Peyer's patch (tissue), 4 donors: ENCODE results near the gene TBL3. TPM values are rescaled to one million over a fixed set of nuclear protein-coding genes. Genes with fewer than 3 reads are reported as not detected.

Experiments used
- DNase-seq, 3 donors: peaks; one replicate each; pipeline ENCODE4 v3.0.0-alpha.2; 2017 to 2019
- H3K27ac ChIP-seq, 4 donors: fragments of 200-600 bp; sonication (generic); one replicate each; pipeline ENCODE4 v1.5.1; 2016 to 2019
- H3K27me3 ChIP-seq, 2 donors: fragments of 200-600 bp; sonication (generic); one replicate each; pipeline ENCODE4 v1.5.1; 2019
- H3K36me3 ChIP-seq, 3 donors: fragments of 200-600 bp; sonication (generic); one replicate each; pipeline ENCODE4 v1.5.1; 2016 to 2019
- H3K4me1 ChIP-seq, 4 donors: fragments of 200-600 bp; sonication (generic); one replicate each; pipeline ENCODE4 v1.5.1; 2016 to 2019
- H3K4me3 ChIP-seq, 4 donors: fragments of 200-600 bp; sonication (generic); 1 replicate in 3 of 4; 2 replicates in 1 of 4; pipeline ENCODE4 v1.5.1; 2016 to 2019; ENCODE audit warnings: mild to moderate bottlenecking in 1 of 4
- H3K9me3 ChIP-seq, 4 donors: fragments of 200-600 bp; sonication (generic); one replicate each; pipeline ENCODE4 v1.5.1; 2016 to 2019; ENCODE audit warnings: mild to moderate bottlenecking in 1 of 4
- POLR2A ChIP-seq, 2 donors: fragments of 450-650 bp; IDR thresholded peaks; one replicate each; pipeline ENCODE4 v1.5.1; 2017; ENCODE audit warnings: antibody characterized with exemption in 2 of 2, mild to moderate bottlenecking in 2 of 2, moderate library complexity in 2 of 2
- total RNA-seq, 4 donors: library from RNA; depleted of rRNA; stranded (reverse); fragments of >200 nt; gene quantifications; one replicate each; pipeline ENCODE4 v1.1.0, GENCODE V29; 2016
- TF ChIP-seq, protein P1 (sequence below), 6 experiments: fragments of 450-650 bp in 4 of 6; fragments of 200-600 bp in 2 of 6; sonication (generic) in 1 of 6; IDR thresholded peaks; one replicate each; pipeline ENCODE4 v1.5.1; 2017 to 2019; ENCODE audit warnings: antibody characterized with exemption in 6 of 6, mild to moderate bottlenecking in 3 of 6, moderate library complexity in 1 of 6

Gene TBL3
- total RNA-seq, 4 donors from 2014 or later = 19.8 to 50.8 (median 39.1) TPM

DNA sequence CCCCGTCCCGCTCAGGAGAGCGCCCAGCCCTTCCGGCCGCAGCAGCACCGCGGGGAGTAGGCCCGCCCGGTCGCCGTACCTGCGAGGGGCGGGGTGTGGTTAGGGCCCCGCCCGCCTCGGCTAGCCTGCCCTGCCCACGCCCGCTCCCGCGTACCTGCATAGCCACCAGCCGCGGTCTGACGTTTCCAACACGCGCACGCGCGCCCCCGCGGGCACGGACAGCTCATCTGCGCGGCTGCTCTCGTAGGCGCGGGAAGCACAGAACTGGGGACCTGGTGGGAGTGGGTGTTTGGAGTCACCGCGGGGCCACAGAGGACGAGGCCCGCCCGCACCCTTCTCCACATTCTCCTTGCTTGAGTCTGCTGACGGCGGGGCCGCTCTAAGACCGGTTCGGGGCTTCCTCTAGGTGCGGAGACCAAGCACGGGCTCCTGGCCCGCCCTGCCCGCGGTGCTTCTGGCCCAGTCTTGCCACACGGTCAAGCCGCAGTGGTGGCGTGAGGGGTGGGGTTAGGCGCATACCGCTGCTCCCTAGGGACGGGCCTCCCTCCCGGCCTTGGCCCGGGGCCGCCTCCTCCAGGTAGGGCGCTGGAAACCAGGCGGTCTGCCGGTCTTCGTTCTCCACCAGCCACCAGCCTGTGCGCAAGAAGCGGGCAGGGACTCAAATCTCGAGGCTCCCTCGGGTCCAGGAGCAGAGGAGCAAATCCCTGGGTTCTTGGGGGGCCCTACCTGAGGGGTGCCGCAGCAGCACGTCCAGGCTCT is 7.6 kb downstream of the TBL3 start:
- TF ChIP-seq, protein P1, sequence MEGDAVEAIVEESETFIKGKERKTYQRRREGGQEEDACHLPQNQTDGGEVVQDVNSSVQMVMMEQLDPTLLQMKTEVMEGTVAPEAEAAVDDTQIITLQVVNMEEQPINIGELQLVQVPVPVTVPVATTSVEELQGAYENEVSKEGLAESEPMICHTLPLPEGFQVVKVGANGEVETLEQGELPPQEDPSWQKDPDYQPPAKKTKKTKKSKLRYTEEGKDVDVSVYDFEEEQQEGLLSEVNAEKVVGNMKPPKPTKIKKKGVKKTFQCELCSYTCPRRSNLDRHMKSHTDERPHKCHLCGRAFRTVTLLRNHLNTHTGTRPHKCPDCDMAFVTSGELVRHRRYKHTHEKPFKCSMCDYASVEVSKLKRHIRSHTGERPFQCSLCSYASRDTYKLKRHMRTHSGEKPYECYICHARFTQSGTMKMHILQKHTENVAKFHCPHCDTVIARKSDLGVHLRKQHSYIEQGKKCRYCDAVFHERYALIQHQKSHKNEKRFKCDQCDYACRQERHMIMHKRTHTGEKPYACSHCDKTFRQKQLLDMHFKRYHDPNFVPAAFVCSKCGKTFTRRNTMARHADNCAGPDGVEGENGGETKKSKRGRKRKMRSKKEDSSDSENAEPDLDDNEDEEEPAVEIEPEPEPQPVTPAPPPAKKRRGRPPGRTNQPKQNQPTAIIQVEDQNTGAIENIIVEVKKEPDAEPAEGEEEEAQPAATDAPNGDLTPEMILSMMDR (IDR thresholded peaks at IDR 0.05) = peak in 1 of 6 experiments; percentile 2
- TF ChIP-seq POLR2A (IDR thresholded peaks at IDR 0.05) = peak; percentile 79 to 80
- Histone ChIP-seq H3K27me3 (no peaks in the 10 kb centered on the region), H3K36me3 (peaks cover 0 to 41% (median 0%) of the 10 kb centered on the region in 3 donors), H3K4me1 (peaks cover 0 to 45% (median 8%) of the 10 kb centered on the region in 4 donors), H3K9me3 (no peaks in the 10 kb centered on the region), H3K4me3 (peak overlapping the region in 3 of 4 donors; percentile 21 to 72 (median 61)), H3K27ac (peak overlapping the region in 3 of 4 donors; percentile 77 to 88 (median 88))
- DNase-seq = peak in 2 of 3 donors; percentile 92 to 96

DNA sequence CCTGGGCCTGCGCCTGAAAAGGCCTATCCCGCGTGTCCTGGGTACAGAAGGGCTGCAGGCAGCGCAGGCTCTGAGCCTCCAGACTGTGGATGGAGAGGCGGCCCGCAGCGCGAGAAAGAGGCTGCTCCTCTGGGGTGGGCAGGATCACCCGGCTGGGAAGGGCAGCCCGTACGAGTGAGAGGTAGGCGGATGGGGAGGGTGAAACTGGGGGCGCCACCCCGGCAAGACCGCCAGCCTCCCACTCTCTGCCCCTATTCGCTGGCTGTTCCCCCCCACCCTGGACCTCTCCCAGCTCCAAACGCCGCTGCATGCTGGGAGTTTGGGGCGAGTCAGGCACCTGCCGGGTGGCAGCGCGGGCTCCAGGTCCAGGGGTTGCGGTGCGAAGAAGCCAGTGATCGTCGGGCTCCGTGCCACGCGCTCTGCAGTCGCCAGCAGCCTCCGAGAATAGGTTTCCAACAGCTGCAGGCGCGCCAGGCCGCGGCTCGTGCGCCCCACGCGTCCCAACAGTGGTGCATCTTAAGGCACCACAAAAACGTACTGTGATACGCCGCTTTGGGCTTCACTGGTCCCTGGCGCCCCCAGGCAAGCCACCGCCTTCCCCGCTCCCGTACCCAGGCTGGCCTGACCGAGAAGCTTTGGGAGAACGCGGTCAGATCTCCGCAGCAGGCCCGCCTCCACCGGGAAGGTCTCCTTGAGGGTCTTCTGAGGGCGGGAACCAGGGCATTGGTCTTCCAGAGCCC is 8.3 kb downstream of the TBL3 start:
- DNase-seq = peak in 1 of 3 donors; percentile 72
- TF ChIP-seq POLR2A (IDR thresholded peaks at IDR 0.05) = no peak
- TF ChIP-seq, protein P1 (IDR thresholded peaks at IDR 0.05) = no peak
- H3K4me3 ChIP-seq = peak overlapping the region in 2 of 4 donors; percentile 61 to 72

DNA sequence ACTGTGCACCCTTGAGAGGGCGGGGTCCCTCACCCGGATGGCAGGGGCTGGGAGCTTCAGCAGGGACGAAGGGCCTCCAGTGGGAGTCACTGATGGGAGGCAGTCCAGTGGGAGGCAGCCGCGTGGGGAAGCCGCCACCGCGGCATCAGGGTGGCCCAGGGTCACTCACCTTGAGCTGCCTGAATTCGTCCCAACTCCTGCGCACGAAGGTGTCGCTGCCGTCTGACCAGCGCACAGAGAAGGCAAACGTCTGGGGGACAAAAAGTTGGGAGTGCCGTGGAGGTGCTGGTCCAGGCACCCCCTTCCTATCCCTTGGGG is 8.9 kb downstream of the TBL3 start:
- peaks cover 0 to 31% (median 0%) of the 10 kb centered on the region in 3 donors for H3K36me3 ChIP-seq
- H3K27me3 ChIP-seq = no peaks in the 10 kb centered on the region
- peak overlapping the region in 2 of 4 donors; percentile 88 to 97 for H3K27ac ChIP-seq
- DNase-seq = no peak
- no peaks in the 10 kb centered on the region for H3K9me3 ChIP-seq
- H3K4me1 ChIP-seq = peaks cover 0 to 58% (median 17%) of the 10 kb centered on the region in 4 donors
- H3K4me3 ChIP-seq = peak overlapping the region in 1 of 4 donors; percentile 61
- TF ChIP-seq, protein P1 (IDR thresholded peaks at IDR 0.05) = no peak
- TF ChIP-seq POLR2A (IDR thresholded peaks at IDR 0.05) = no peak

More for the DNA sequence above, 8.3 kb downstream of the TBL3 start:
- Histone ChIP-seq H3K36me3 (peaks cover 0 to 34% (median 0%) of the 10 kb centered on the region in 3 donors), H3K9me3 (no peaks in the 10 kb centered on the region), H3K27me3 (no peaks in the 10 kb centered on the region), H3K27ac (peak overlapping the region in 3 of 4 donors; percentile 77 to 88 (median 88)), H3K4me1 (peaks cover 0 to 53% (median 14%) of the 10 kb centered on the region in 4 donors)

DNA sequence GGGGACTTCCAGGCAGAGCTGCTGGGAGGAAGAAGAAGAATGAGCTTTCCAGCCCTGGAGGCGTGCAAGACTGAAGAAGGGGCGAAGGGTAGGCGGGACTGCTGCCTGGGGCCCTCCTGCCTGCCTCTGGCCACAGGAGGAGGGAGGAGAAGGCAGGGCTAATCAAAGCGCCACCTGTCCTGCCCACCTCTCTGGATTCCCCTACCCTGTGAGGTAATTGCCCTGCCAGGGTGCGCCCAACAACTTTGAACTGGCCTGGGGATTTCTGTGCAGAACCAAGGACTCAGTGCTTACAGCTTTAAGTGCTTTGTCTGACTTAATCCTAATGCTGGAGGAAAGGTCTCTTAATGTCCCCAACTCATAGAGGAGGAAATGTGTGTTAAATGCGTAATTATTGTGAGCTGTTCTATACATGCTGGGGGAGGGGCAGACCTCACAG is 9.6 kb downstream of the TBL3 start, which contains the start of gene NOXO1:
Gene NOXO1 (minus strand): TSS at position 72 of the 439 bp plus-strand sequence. CDS start 290 bp downstream, outside the sequence.
- no peak for DNase-seq

DNA sequence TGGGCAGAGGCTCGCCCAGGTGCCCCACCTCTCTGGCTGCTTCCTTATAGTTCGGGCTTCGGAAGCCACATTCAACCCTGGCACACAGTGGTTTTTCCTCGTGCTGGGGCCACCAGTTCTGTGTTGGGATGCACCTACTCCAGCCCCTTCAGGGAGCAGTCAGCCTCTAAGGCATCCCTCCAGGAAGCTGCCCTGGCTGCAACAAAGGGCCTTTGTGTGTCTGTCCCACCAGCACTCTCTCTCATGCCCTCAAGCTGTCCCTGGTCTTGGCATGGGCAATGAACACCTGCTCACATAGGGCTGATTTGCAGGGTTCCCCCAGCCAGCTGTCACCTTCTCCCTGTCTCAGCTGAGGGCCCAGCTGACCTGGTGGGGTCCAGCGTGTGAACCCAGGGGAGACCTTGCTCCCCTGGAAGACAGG is 10.2 kb downstream of the TBL3 start:
- H3K27ac ChIP-seq = peak overlapping the region in 3 of 4 donors; percentile 37 to 97 (median 88)
- peaks cover 0 to 65% (median 17%) of the 10 kb centered on the region in 4 donors for H3K4me1 ChIP-seq
- H3K9me3 ChIP-seq = no peaks in the 10 kb centered on the region
- H3K36me3 ChIP-seq = peaks cover 0 to 31% (median 0%) of the 10 kb centered on the region in 3 donors
- no peak overlapping the region for H3K4me3 ChIP-seq
- DNase-seq = no peak
- no peak for TF ChIP-seq POLR2A (IDR thresholded peaks at IDR 0.05)
- TF ChIP-seq, protein P1 (IDR thresholded peaks at IDR 0.05) = no peak
- no peaks in the 10 kb centered on the region for H3K27me3 ChIP-seq

More for the DNA sequence above, 9.6 kb downstream of the TBL3 start, which contains the start of gene NOXO1:
- TF ChIP-seq, protein P1 (IDR thresholded peaks at IDR 0.05) = no peak
- peak; percentile 10 to 28 for TF ChIP-seq POLR2A (IDR thresholded peaks at IDR 0.05)
- H3K4me1 ChIP-seq = peaks cover 0 to 65% (median 17%) of the 10 kb centered on the region in 4 donors
- H3K27me3 ChIP-seq = no peaks in the 10 kb centered on the region
- H3K36me3 ChIP-seq = peaks cover 0 to 31% (median 0%) of the 10 kb centered on the region in 3 donors
- peak within 1 kb of the TSS in 2 of 4 donors; percentile 61 to 72 for H3K4me3 ChIP-seq
- H3K27ac ChIP-seq = peak within 1 kb of the TSS in 3 of 4 donors; percentile 37 to 97 (median 88)
- H3K9me3 ChIP-seq = no peaks in the 10 kb centered on the region
